IPS-NIHi11 (cell line): ENCODE measurements around the gene PLPP2.

Source experiments
- DNase-seq: peaks from one replicate; pipeline ENCODE4 v3.0.0; 2012; ENCODE audit warnings: mixed read lengths, low spot score

The PLPP2 gene

GRCh38 chr19:291006-291521, at the start of gene PLPP2:
Gene PLPP2, minus strand, starts transcription at chr19:291403. Its CDS starts 67 bp downstream, at chr19:291336.
- no peak for DNase-seq

GRCh38 chr19:340620-341385, 49.6 kb upstream of the PLPP2 start:
- no peak for DNase-seq

- DNase-seq, result no peak
Observed at GRCh38 chr19:339262-339887, 48.2 kb upstream of the PLPP2 start.

GRCh38 chr19:338421-338820, 47.2 kb upstream of the PLPP2 start:
- no peak for DNase-seq

- no peak for DNase-seq
Observed at GRCh38 chr19:336067-336614, 44.9 kb upstream of the PLPP2 start.

DNA sequence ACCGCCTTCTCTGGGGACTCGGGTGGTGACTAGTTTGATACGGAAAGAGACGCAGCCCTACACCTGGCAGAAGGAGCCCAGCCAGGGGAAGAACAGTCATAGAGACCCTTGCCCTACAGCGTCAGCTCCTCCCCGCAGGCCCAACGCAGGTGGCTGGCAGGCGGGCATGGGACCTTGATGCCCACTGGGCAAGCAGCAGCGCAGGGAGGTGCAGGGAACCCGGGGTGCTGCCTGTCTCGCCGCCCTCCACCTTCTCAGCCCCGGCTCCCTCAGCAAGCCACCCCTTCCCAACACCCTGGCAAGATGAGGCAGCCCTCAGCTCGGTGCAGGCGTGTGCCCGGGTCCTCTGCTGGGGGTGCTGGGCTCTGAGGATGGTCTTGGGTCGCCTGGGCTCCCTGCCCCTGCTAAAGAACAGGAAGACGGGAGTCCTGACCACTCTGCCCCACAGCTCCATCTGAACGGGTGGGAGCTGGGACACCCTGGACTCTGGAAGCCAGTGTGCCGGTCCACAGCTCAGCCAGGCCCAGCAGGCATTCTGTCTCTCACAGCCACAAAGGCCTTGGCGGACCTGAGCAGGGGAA, 44.4 kb upstream of the PLPP2 start:
- DNase-seq, result no peak

- no peak for DNase-seq
Observed at GRCh38 chr19:335072-335471, 43.9 kb upstream of the PLPP2 start.

DNA sequence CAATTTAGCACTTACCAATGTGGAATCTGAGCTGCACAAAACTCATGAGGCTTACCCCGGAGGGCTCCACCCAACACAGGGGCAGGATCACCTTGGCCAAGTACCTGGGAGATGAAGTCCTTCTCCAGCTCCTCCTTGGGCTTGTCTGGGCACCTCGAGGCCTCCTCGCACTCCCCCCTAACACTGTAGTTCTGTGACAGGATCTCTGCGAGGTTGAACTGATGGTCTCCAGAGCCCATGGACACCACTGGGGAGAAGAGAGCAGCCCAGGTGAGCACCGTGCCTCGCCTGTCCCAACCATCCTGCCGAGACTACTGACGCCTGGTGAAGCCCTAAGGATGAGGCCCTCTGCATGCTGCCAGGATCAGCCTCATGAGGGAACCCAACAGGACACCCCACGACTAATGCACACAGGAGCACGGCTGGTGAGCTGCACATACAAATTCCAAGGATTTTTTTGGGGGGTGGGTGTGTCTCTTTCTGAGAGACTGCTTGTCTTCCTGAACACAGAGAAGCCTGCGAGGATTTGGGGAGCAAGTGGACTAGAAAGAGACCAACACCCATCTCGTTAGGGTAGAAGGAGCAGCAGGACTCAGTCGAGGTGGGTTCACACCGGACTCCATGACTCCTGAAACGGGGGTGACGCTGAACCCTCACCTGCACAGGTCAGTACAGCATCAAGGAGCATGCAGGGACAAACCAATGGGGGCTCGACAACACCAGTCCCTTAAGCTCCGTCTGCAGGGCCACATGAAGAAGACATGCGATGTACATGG, 43.3 kb upstream of the PLPP2 start:
- no peak for DNase-seq

DNA sequence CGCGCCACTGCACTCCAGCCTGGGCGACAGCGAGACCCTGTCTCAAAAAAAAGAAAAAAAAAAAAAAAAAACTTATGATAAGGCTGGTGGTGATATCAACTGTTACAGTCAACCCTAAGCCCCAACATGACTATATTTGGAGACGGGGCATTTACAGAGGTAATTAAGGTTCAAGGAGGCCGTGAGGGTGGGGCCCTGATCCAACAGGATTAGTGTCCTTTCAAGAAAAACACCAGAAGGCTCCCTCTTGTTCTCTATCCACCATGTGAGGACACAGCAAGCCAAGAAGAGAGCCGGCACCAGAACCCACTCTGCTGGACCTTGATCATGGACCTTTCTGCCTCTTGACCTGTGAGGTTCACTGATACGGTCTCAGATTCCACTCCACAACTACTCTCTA, 39.3 kb upstream of the PLPP2 start:
- DNase-seq, result no peak

- DNase-seq, result no peak
Observed at GRCh38 chr19:329876-330275, 38.7 kb upstream of the PLPP2 start.

- no peak for DNase-seq
Observed at GRCh38 chr19:328025-328505, 36.9 kb upstream of the PLPP2 start.

DNA sequence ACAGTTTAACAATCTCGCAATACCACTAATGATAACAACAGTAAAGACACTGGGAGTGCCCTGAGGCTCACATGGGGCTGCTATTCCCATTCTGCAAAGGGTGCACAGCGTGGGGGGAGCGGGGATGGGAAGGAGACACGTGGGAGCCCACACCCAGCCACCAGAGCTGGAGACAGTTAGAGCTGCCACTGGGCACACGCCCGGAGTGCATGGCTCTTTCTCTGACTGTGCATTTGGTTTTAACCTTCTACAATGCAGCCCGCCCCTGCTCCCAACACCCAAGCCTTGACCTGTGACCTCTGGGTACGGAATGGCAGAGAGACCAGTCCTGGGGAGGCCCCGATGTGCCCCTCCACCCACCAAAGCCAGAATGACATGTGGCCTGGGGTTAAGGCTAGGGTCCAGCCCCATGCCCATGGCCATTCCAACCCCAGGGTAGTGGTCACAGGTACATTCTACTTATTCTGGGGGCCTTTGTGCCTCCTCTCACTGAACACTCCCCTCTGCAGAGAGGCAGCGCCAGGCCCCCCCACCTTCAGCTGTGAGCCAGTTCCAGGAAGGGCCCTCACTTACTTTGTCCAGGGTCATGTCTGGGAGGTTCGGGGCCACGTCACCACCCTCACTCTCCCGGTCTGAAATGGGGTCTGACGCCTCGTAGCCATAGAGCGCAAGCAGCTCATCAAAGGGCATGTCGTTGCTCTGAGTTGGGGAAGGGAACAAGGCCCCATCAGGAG, 36.3 kb upstream of the PLPP2 start:
- no peak for DNase-seq

GRCh38 chr19:326871-327270, 35.7 kb upstream of the PLPP2 start:
- DNase-seq, result no peak

- no peak for DNase-seq
Observed at GRCh38 chr19:325937-326565, 34.8 kb upstream of the PLPP2 start.

- no peak for DNase-seq
Observed at GRCh38 chr19:325173-325936, 34.2 kb upstream of the PLPP2 start.

- no peak for DNase-seq
Observed at GRCh38 chr19:324716-325115, 33.5 kb upstream of the PLPP2 start.

GRCh38 chr19:322616-323015, 31.4 kb upstream of the PLPP2 start:
- DNase-seq, result no peak

DNA sequence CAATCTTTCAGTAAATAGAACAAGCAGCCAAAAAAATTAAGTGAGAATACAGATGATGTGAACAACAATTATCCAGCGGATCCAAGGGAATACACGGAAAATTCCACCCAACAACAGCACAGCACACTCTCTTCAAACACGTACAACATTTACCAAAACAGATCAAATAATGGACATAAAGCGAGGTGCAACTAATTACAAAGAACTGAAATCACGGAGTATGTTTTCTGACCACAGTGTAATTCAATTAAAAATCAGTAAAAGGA, 27.2 kb upstream of the PLPP2 start:
- no peak for DNase-seq

DNA sequence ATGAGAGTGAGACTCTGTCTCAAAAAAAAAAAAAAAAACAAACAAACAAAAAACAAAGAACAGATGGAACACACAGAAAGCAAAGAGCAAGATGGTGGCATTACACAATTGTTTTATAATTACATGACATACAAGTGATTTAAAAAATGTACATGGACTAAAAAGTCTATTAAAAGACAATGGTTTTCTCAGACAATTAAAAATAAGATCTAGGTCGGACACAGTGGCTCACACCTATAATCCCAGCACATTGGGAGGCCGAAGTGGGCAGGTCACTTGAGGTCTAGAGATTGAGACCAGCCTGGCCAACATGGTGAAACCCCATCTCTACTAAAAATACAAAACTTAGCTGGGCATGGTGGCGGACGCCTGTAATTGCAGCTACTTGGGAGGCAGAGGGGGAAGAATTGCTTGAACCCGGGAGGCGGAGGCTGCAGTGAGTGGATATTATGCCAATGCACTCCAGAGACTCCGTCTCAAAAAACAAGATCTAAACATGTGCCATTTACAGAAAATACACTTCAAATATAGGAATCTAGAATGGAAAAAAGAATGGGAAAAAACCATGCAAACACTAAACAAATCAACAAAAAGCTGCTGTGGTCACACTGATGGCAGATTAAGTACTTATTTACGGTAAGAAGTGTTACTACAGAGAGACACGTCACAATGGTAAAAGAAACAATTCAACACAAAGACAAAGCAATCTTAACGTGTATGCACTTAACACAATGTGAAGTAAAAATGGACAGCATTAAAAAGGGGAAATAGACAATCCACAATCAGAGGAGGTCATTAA, 26.7 kb upstream of the PLPP2 start:
- no peak for DNase-seq
